DND-41 (cell line): Measurements from ENCODE around the gene PCGF5.

Experiments
- ATAC-seq: fragments of 200-7000 bp; cut with Tn5 transposase; 3 replicates; pipeline ENCODE4 v1.9.1; 2021; ENCODE audit warnings: low read depth; ENCODE audit not compliant: insufficient read depth
- DNase-seq: peaks from one replicate; pipeline ENCODE4 v3.0.0-alpha.2; 2020
- H2AFZ ChIP-seq: 2 replicates; pipeline ENCODE4 v1.6.0; 2012; ENCODE audit warnings: low read depth, low read length
- H3K27ac ChIP-seq: 2 replicates; pipeline ENCODE4 v1.5.1; 2012; ENCODE audit warnings: low read length, inconsistent platforms
- H3K27me3 ChIP-seq: fragments of 200-600 bp; sonication (generic); 2 replicates; pipeline ENCODE4 v1.6.0; 2012; ENCODE audit warnings: low read length, mild to moderate bottlenecking, inconsistent platforms; ENCODE audit not compliant: insufficient read depth, poor library complexity
- H3K36me3 ChIP-seq: 2 replicates; pipeline ENCODE4 v1.5.1; 2012; ENCODE audit warnings: low read length, inconsistent platforms; ENCODE audit not compliant: insufficient read depth
- H3K4me1 ChIP-seq: 2 replicates; pipeline ENCODE4 v1.5.1; 2012; ENCODE audit warnings: mild to moderate bottlenecking, low read length; ENCODE audit not compliant: insufficient read depth
- H3K4me2 ChIP-seq: 2 replicates; pipeline ENCODE4 v1.6.0; 2012; ENCODE audit warnings: mild to moderate bottlenecking, moderate library complexity, low read length, inconsistent platforms; ENCODE audit not compliant: insufficient read depth
- H3K4me3 ChIP-seq, 2 experiments: fragments of 200-600 bp in 1 of 2; shearing (Covaris generic) in 1 of 2; 2 replicates each; pipeline ENCODE4 v1.5.1; 2012 to 2016; ENCODE audit warnings: inconsistent platforms in 2 of 2, low read length in 2 of 2, mild to moderate bottlenecking in 2 of 2, low read depth in 1 of 2, moderate library complexity in 1 of 2
- H3K79me2 ChIP-seq: 2 replicates; pipeline ENCODE4 v1.6.0; 2012; ENCODE audit warnings: low read length, inconsistent platforms; ENCODE audit not compliant: insufficient read depth
- H3K9ac ChIP-seq: 2 replicates; pipeline ENCODE4 v1.6.0; 2012; ENCODE audit warnings: low read depth, mild to moderate bottlenecking, inconsistent platforms, low read length, moderate library complexity
- H3K9me3 ChIP-seq: 2 replicates; pipeline ENCODE4 v1.5.1; 2012; ENCODE audit warnings: low read length, moderate library complexity, mild to moderate bottlenecking, inconsistent platforms; ENCODE audit not compliant: insufficient read depth, severe bottlenecking
- H4K20me1 ChIP-seq: 2 replicates; pipeline ENCODE4 v1.6.0; 2012; ENCODE audit warnings: low read length; ENCODE audit not compliant: insufficient read depth
- CTCF ChIP-seq: IDR thresholded peaks from 2 replicates; pipeline ENCODE4 v1.5.1; 2012; ENCODE audit warnings: borderline replicate concordance, low read length, moderate library complexity, mild to moderate bottlenecking; ENCODE audit not compliant: poor library complexity, severe bottlenecking; ENCODE audit errors: extremely low read depth
- EZH2 ChIP-seq: IDR thresholded peaks from 3 replicates; pipeline ENCODE4 v1.6.1; 2012; ENCODE audit warnings: borderline replicate concordance, low read depth, mild to moderate bottlenecking, moderate library complexity, low read length, inconsistent platforms; ENCODE audit not compliant: severe bottlenecking

Gene PCGF5

GRCh38 chr10:91290607-91291006 lies 70.1 kb downstream of the PCGF5 start:
- H3K79me2 ChIP-seq, result no peaks in the 10 kb centered on the region

GRCh38 chr10:91294134-91294906 lies 73.9 kb downstream of the PCGF5 start:
- H3K36me3 ChIP-seq, result no peaks in the 10 kb centered on the region
- H3K4me2 ChIP-seq, result no peak overlapping the region
- H2AFZ ChIP-seq, result no peak overlapping the region
- no peak for ATAC-seq
- no peak overlapping the region for H3K9ac ChIP-seq
- H4K20me1 ChIP-seq, result no peaks in the 10 kb centered on the region
- H3K79me2 ChIP-seq, result no peaks in the 10 kb centered on the region
- H3K27me3 ChIP-seq, result no peaks in the 10 kb centered on the region
- H3K4me1 ChIP-seq, result peaks cover 36% of the 10 kb centered on the region
- no peak overlapping the region for H3K4me3 ChIP-seq
- no peak overlapping the region for H3K27ac ChIP-seq
- DNase-seq, result no peak
- no peaks in the 10 kb centered on the region for H3K9me3 ChIP-seq
- no peak for TF ChIP-seq CTCF
- no peak for TF ChIP-seq EZH2

More at GRCh38 chr10:91290607-91291006, 70.1 kb downstream of the PCGF5 start:
- Histone ChIP-seq H3K4me2 (no peak overlapping the region), H3K9me3 (no peaks in the 10 kb centered on the region), H4K20me1 (no peaks in the 10 kb centered on the region), H3K27ac (no peak overlapping the region), H3K27me3 (no peaks in the 10 kb centered on the region), H3K4me1 (peaks cover 5% of the 10 kb centered on the region), H3K36me3 (no peaks in the 10 kb centered on the region), H3K4me3 (no peak overlapping the region), H2AFZ (no peak overlapping the region), H3K9ac (no peak overlapping the region)
- ATAC-seq (no peak), DNase-seq (no peak)
- TF ChIP-seq EZH2, result no peak
- TF ChIP-seq CTCF, result no peak

GRCh38 chr10:91295346-91295745 lies 74.9 kb downstream of the PCGF5 start:
- H3K79me2 ChIP-seq, result no peaks in the 10 kb centered on the region
- ATAC-seq, result no peak
- peaks cover 36% of the 10 kb centered on the region for H3K4me1 ChIP-seq
- no peak overlapping the region for H3K9ac ChIP-seq
- no peak overlapping the region for H3K4me2 ChIP-seq
- no peaks in the 10 kb centered on the region for H3K9me3 ChIP-seq
- H3K27ac ChIP-seq, result no peak overlapping the region
- TF ChIP-seq CTCF (no peak), EZH2 (no peak)
- no peaks in the 10 kb centered on the region for H3K27me3 ChIP-seq
- H3K4me3 ChIP-seq, result no peak overlapping the region
- DNase-seq, result no peak
- 0 out of 2 replicates have a peak overlapping the region, but pooled peaks have one; percentile 26 for H2AFZ ChIP-seq
- no peaks in the 10 kb centered on the region for H3K36me3 ChIP-seq
- no peaks in the 10 kb centered on the region for H4K20me1 ChIP-seq
